ENCODE data around the gene KCTD16. TPM values are rescaled to one million over a fixed set of nuclear protein-coding genes. Genes with fewer than 3 reads are reported as not detected.

The KCTD16 gene
- total and polyA plus RNA-seq, 2 experiments from 2014 or later = 0.45 to 3.4 TPM

GRCh38 chr5:144179226-144179625 is 8.6 kb downstream of the KCTD16 start:
- no peak overlapping the region for H2AFZ ChIP-seq
- H3K27me3 ChIP-seq = no peaks in the 10 kb centered on the region
- no peaks in the 10 kb centered on the region for H3K4me1 ChIP-seq (ENCODE audit: insufficient read depth)
- H3K4me3 ChIP-seq = no peak overlapping the region
- no peaks in the 10 kb centered on the region for H4K20me1 ChIP-seq (ENCODE audit: insufficient read depth, poor library complexity, severe bottlenecking)
- H3K4me2 ChIP-seq = no peak overlapping the region
- no peaks in the 10 kb centered on the region for H3K9me3 ChIP-seq (ENCODE audit: low read depth)
- H3K27ac ChIP-seq = no peak overlapping the region
- no peak for DNase-seq (ENCODE audit: low spot score)
- no peaks in the 10 kb centered on the region for H3K79me2 ChIP-seq
- WGBS (ENCODE audit: low lambda C conversion rate, missing lambda C conversion rate) = 100% methylated on average over 1 of the region's 1 CpG
- no peaks in the 10 kb centered on the region for H3K36me3 ChIP-seq (replicated peaks; ENCODE audit: insufficient read depth, low read depth)
- no peaks in the 10 kb centered on the region for H3K9me2 ChIP-seq (replicated peaks; ENCODE audit: insufficient read depth)
- no peak for TF ChIP-seq EZH2phosphoT487 (IDR thresholded peaks at IDR 0.05; ENCODE audit: low read depth, severe bottlenecking, unreplicated experiment)
- TF ChIP-seq CTCF (IDR thresholded peaks at IDR 0.05; ENCODE audit: poor library complexity) = no peak
- no peak for TF ChIP-seq EZH2 (IDR thresholded peaks at IDR 0.05; ENCODE audit: borderline replicate concordance)

- Histone ChIP-seq H2AFZ (no peak overlapping the region), H3K4me3 (no peak overlapping the region), H3K4me2 (no peak overlapping the region), H3K4me1 (ENCODE audit: insufficient read depth) (peaks cover 2% of the 10 kb centered on the region), H3K9me3 (ENCODE audit: low read depth) (no peaks in the 10 kb centered on the region), H3K79me2 (no peaks in the 10 kb centered on the region), H3K36me3 (replicated peaks; ENCODE audit: insufficient read depth, low read depth) (no peaks in the 10 kb centered on the region), H3K27me3 (no peaks in the 10 kb centered on the region), H3K27ac (no peak overlapping the region), H3K9me2 (replicated peaks; ENCODE audit: insufficient read depth) (no peaks in the 10 kb centered on the region), H4K20me1 (ENCODE audit: insufficient read depth, poor library complexity, severe bottlenecking) (no peaks in the 10 kb centered on the region)
- TF ChIP-seq CTCF (IDR thresholded peaks at IDR 0.05; ENCODE audit: poor library complexity) = peak; percentile 64
- no peak for TF ChIP-seq EZH2phosphoT487 (IDR thresholded peaks at IDR 0.05; ENCODE audit: low read depth, severe bottlenecking, unreplicated experiment)
- TF ChIP-seq EZH2 (IDR thresholded peaks at IDR 0.05; ENCODE audit: borderline replicate concordance) = no peak
- DNase-seq (ENCODE audit: low spot score) = peak; percentile 58
- WGBS (ENCODE audit: low lambda C conversion rate, missing lambda C conversion rate) = 39% methylated on average over 4 of the region's 4 CpGs
These were observed 12.7 kb downstream of the KCTD16 start for GRCh38 chr5:144183254-144183889.

GRCh38 chr5:144187699-144188294 is 17.1 kb downstream of the KCTD16 start:
- Histone ChIP-seq H4K20me1 (ENCODE audit: insufficient read depth, poor library complexity, severe bottlenecking) (no peaks in the 10 kb centered on the region), H3K79me2 (no peaks in the 10 kb centered on the region), H3K4me3 (no peak overlapping the region), H3K9me3 (ENCODE audit: low read depth) (no peaks in the 10 kb centered on the region), H3K27me3 (no peaks in the 10 kb centered on the region), H3K9me2 (replicated peaks; ENCODE audit: insufficient read depth) (no peaks in the 10 kb centered on the region), H3K27ac (peak overlapping the region; percentile 69), H2AFZ (no peak overlapping the region), H3K36me3 (replicated peaks; ENCODE audit: insufficient read depth, low read depth) (no peaks in the 10 kb centered on the region), H3K4me1 (ENCODE audit: insufficient read depth) (peaks cover 26% of the 10 kb centered on the region), H3K4me2 (no peak overlapping the region)
- WGBS (ENCODE audit: low lambda C conversion rate, missing lambda C conversion rate) = 7% methylated on average over 2 of the region's 2 CpGs
- TF ChIP-seq CTCF (IDR thresholded peaks at IDR 0.05; ENCODE audit: poor library complexity) (no peak), EZH2 (IDR thresholded peaks at IDR 0.05; ENCODE audit: borderline replicate concordance) (no peak), EZH2phosphoT487 (IDR thresholded peaks at IDR 0.05; ENCODE audit: low read depth, severe bottlenecking, unreplicated experiment) (no peak)
- DNase-seq (ENCODE audit: low spot score) = peak; percentile 72
